ENCODE data around the gene RBBP4. TPM values are rescaled to one million over a fixed set of nuclear protein-coding genes. Genes with fewer than 3 reads are reported as not detected.

Gene RBBP4
- total RNA-seq, 1 donor from 2014 or later, result 186 TPM

- H3K27ac ChIP-seq (ENCODE audit: low read depth, low read length), result no peak overlapping the region
- no peak overlapping the region for H3K27ac Mint-ChIP-seq (ENCODE audit: unreplicated experiment)
- H3K4me3 Mint-ChIP-seq (ENCODE audit: unreplicated experiment), result no peak overlapping the region
- no peaks in the 10 kb centered on the region for H3K4me1 ChIP-seq (ENCODE audit: insufficient read depth, low read length)
- DNase-seq (ENCODE audit: low read depth) (no peak), FAIRE-seq (no peak)
- H3K36me3 ChIP-seq (ENCODE audit: insufficient read depth, low read length), result no peaks in the 10 kb centered on the region
- H3K27me3 Mint-ChIP-seq (ENCODE audit: low read depth, unreplicated experiment), result no peaks in the 10 kb centered on the region
- H2AFZ ChIP-seq (ENCODE audit: low read depth, low read length), result no peak overlapping the region
- no peaks in the 10 kb centered on the region for H3K79me2 ChIP-seq (ENCODE audit: insufficient read depth, low read length)
- no peak overlapping the region for H3K4me2 ChIP-seq (ENCODE audit: low read length)
- H3K4me1 Mint-ChIP-seq (ENCODE audit: low read depth, unreplicated experiment), result no peaks in the 10 kb centered on the region
- H3K27me3 ChIP-seq (ENCODE audit: insufficient read depth, low read length), result no peaks in the 10 kb centered on the region
- no peak overlapping the region for H3K9ac ChIP-seq (ENCODE audit: low read length)
- H4K20me1 ChIP-seq (ENCODE audit: insufficient read depth, low read length), result no peaks in the 10 kb centered on the region
- no peaks in the 10 kb centered on the region for H3K9me3 ChIP-seq (ENCODE audit: insufficient read depth, low read depth, low read length)
- H3K36me3 Mint-ChIP-seq (ENCODE audit: low read depth, unreplicated experiment), result no peaks in the 10 kb centered on the region
- H3K9me3 Mint-ChIP-seq (ENCODE audit: unreplicated experiment), result no peaks in the 10 kb centered on the region
- TF ChIP-seq EZH2 (IDR thresholded peaks at IDR 0.05; ENCODE audit: insufficient read depth, low read length) (no peak), CTCF (IDR thresholded peaks at IDR 0.05; ENCODE audit: insufficient read depth, low read depth, low read length) (no peak)
- H3K4me3 ChIP-seq (ENCODE audit: insufficient read depth, low read depth, low read length), result no peak overlapping the region
Measured at GRCh38 chr1:32606565-32607371, 44.2 kb upstream of the RBBP4 start.

GRCh38 chr1:32609180-32609579, 41.8 kb upstream of the RBBP4 start:
- Histone ChIP-seq H3K79me2 (ENCODE audit: insufficient read depth, low read length) (no peaks in the 10 kb centered on the region), H3K4me3 (ENCODE audit: insufficient read depth, low read depth, low read length) (no peak overlapping the region), H2AFZ (ENCODE audit: low read depth, low read length) (no peak overlapping the region), H3K4me2 (ENCODE audit: low read length) (no peak overlapping the region), H3K9ac (ENCODE audit: low read length) (no peak overlapping the region), H4K20me1 (ENCODE audit: insufficient read depth, low read length) (no peaks in the 10 kb centered on the region), H3K27me3 (ENCODE audit: insufficient read depth, low read length) (no peaks in the 10 kb centered on the region), H3K36me3 (ENCODE audit: insufficient read depth, low read length) (no peaks in the 10 kb centered on the region), H3K9me3 (ENCODE audit: insufficient read depth, low read depth, low read length) (no peaks in the 10 kb centered on the region), H3K27ac (ENCODE audit: low read depth, low read length) (no peak overlapping the region), H3K4me1 (ENCODE audit: insufficient read depth, low read length) (no peaks in the 10 kb centered on the region)
- H3K36me3 Mint-ChIP-seq (ENCODE audit: low read depth, unreplicated experiment), result no peaks in the 10 kb centered on the region
- H3K9me3 Mint-ChIP-seq (ENCODE audit: unreplicated experiment), result no peaks in the 10 kb centered on the region
- H3K27me3 Mint-ChIP-seq (ENCODE audit: low read depth, unreplicated experiment), result no peaks in the 10 kb centered on the region
- no peaks in the 10 kb centered on the region for H3K4me1 Mint-ChIP-seq (ENCODE audit: low read depth, unreplicated experiment)
- no peak for TF ChIP-seq EZH2 (IDR thresholded peaks at IDR 0.05; ENCODE audit: insufficient read depth, low read length)
- no peak for TF ChIP-seq CTCF (IDR thresholded peaks at IDR 0.05; ENCODE audit: insufficient read depth, low read depth, low read length)
- no peak overlapping the region for H3K27ac Mint-ChIP-seq (ENCODE audit: unreplicated experiment)
- H3K4me3 Mint-ChIP-seq (ENCODE audit: unreplicated experiment), result no peak overlapping the region
- FAIRE-seq (no peak), DNase-seq (ENCODE audit: low read depth) (no peak)

GRCh38 chr1:32611859-32612188, 39.2 kb upstream of the RBBP4 start:
- no peak overlapping the region for H3K27ac Mint-ChIP-seq (ENCODE audit: unreplicated experiment)
- Histone ChIP-seq H4K20me1 (ENCODE audit: insufficient read depth, low read length) (no peaks in the 10 kb centered on the region), H3K27me3 (ENCODE audit: insufficient read depth, low read length) (no peaks in the 10 kb centered on the region), H3K9ac (ENCODE audit: low read length) (peak overlapping the region; percentile 74), H3K27ac (ENCODE audit: low read depth, low read length) (peak overlapping the region; percentile 37), H3K4me3 (ENCODE audit: insufficient read depth, low read depth, low read length) (peak overlapping the region; percentile 72), H3K79me2 (ENCODE audit: insufficient read depth, low read length) (no peaks in the 10 kb centered on the region), H3K4me2 (ENCODE audit: low read length) (peak overlapping the region; percentile 93), H3K9me3 (ENCODE audit: insufficient read depth, low read depth, low read length) (no peaks in the 10 kb centered on the region), H3K4me1 (ENCODE audit: insufficient read depth, low read length) (no peaks in the 10 kb centered on the region), H2AFZ (ENCODE audit: low read depth, low read length) (peak overlapping the region; percentile 90), H3K36me3 (ENCODE audit: insufficient read depth, low read length) (no peaks in the 10 kb centered on the region)
- no peak overlapping the region for H3K4me3 Mint-ChIP-seq (ENCODE audit: unreplicated experiment)
- FAIRE-seq, result no peak
- no peak for DNase-seq (ENCODE audit: low read depth)
- H3K27me3 Mint-ChIP-seq (ENCODE audit: low read depth, unreplicated experiment), result no peaks in the 10 kb centered on the region
- TF ChIP-seq CTCF (IDR thresholded peaks at IDR 0.05; ENCODE audit: insufficient read depth, low read depth, low read length), result no peak
- no peak for TF ChIP-seq EZH2 (IDR thresholded peaks at IDR 0.05; ENCODE audit: insufficient read depth, low read length)
- no peaks in the 10 kb centered on the region for H3K9me3 Mint-ChIP-seq (ENCODE audit: unreplicated experiment)
- peaks cover 1% of the 10 kb centered on the region for H3K36me3 Mint-ChIP-seq (ENCODE audit: low read depth, unreplicated experiment)
- H3K4me1 Mint-ChIP-seq (ENCODE audit: low read depth, unreplicated experiment), result no peaks in the 10 kb centered on the region
